Kidney epithelial cell (primary cell): ENCODE measurements around the gene WSB1. TPM values are rescaled to one million over a fixed set of nuclear protein-coding genes. Genes with fewer than 3 reads are reported as not detected.
"Not testable (repeated sequence)": the region's sequence is repeated elsewhere in the genome, so short reads cannot be mapped to it uniquely, and the experiment has no call there.

ENCODE experiments used
- DNase-seq: peaks from one replicate; pipeline ENCODE4 v3.0.0-alpha.2; 2010; ENCODE audit warnings: low read depth
- H3K27me3 ChIP-seq: 2 replicates; pipeline ENCODE4 v1.6.0; 2011; ENCODE audit warnings: low read length; ENCODE audit not compliant: control insufficient read depth, insufficient read depth
- H3K36me3 ChIP-seq: 2 replicates; pipeline ENCODE4 v1.5.1; 2011; ENCODE audit warnings: low read length; ENCODE audit not compliant: control insufficient read depth, insufficient read depth
- H3K4me3 ChIP-seq: 2 replicates; pipeline ENCODE4 v1.5.1; 2011; ENCODE audit warnings: low read depth, mild to moderate bottlenecking, control low read depth, low read length
- CTCF ChIP-seq: IDR thresholded peaks from 2 replicates; pipeline ENCODE4 v1.5.1; 2011; ENCODE audit warnings: mild to moderate bottlenecking, moderate library complexity, low read length, control low read depth, inconsistent platforms; ENCODE audit not compliant: insufficient read depth, poor library complexity, severe bottlenecking
- total RNA-seq: library from RNA; depleted of rRNA; stranded (reverse); fragments of >200 nt; gene quantifications from 2 replicates; pipeline ENCODE4 v1.2.3, GENCODE V29; 2015

Gene WSB1
- total RNA-seq, 1 donor from 2014 or later = 127 TPM

- Histone ChIP-seq H3K4me3 (no peak overlapping the region), H3K36me3 (no peaks in the 10 kb centered on the region), H3K27me3 (no peaks in the 10 kb centered on the region)
- TF ChIP-seq CTCF = no peak
- DNase-seq = no peak
Observed at GRCh38 chr17:27326585-27326984, 32.7 kb downstream of the WSB1 start.

- Histone ChIP-seq H3K36me3 (no peaks in the 10 kb centered on the region), H3K4me3 (no peak overlapping the region), H3K27me3 (no peaks in the 10 kb centered on the region)
- no peak for TF ChIP-seq CTCF
- DNase-seq = no peak
Observed at GRCh38 chr17:27327397-27327796, 33.5 kb downstream of the WSB1 start.

DNA sequence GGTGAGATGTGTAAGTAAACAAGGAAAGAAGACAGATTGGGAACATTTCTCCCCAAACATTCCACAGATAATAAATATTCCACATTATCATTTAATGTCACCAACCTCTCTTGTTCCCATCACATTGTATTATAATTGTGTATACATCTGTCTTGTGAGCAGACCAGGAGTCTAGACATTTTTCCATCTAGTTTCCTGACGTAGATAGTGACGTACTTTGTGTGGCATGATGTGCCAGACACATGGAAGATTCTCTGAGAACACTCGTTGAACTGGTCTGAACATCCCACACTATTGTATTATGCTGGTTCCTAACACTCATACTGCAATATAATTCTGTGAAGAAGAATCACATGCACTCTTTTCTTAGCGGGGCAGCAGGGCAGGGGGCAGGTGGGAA, 34.0 kb downstream of the WSB1 start:
- DNase-seq = no peak
- no peak for TF ChIP-seq CTCF
- no peaks in the 10 kb centered on the region for H3K36me3 ChIP-seq
- H3K4me3 ChIP-seq = no peak overlapping the region
- H3K27me3 ChIP-seq = no peaks in the 10 kb centered on the region

DNA sequence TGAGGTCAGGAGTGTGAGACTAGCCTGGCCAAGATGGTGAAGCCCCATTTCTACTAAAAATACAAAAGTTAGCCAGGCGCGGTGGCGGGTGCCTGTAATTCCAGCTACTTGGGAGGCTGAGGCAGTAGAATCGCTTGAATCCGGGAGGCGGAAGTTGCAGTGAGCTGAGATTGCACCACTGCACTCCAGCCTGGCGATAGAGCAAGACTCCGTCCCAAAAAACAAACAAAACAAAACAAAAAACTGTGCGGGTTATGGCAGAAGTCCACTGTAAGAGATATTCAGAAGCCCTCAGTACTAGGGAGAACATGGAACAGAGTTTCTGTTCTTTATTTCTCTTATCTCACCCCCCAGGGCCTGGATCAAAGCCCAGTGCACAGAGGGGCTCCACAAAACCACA, 34.8 kb downstream of the WSB1 start:
- H3K4me3 ChIP-seq, DNase-seq, H3K27me3 ChIP-seq, H3K36me3 ChIP-seq: not testable (repeated sequence)

GRCh38 chr17:27329146-27329805, 35.4 kb downstream of the WSB1 start:
- TF ChIP-seq CTCF = no peak
- Histone ChIP-seq H3K4me3 (no peak overlapping the region), H3K36me3 (no peaks in the 10 kb centered on the region), H3K27me3 (no peaks in the 10 kb centered on the region)
- no peak for DNase-seq

GRCh38 chr17:27332047-27332393, 38.1 kb downstream of the WSB1 start:
- Histone ChIP-seq H3K36me3 (no peaks in the 10 kb centered on the region), H3K27me3 (no peaks in the 10 kb centered on the region), H3K4me3 (no peak overlapping the region)
- TF ChIP-seq CTCF = no peak
- DNase-seq = no peak
